Esophagus muscularis mucosa (tissue), 4 donors: ENCODE measurements around the gene WEE1.

Experiments used
- EP300 ChIP-seq: sonication (generic); formaldehyde crosslinking; IDR thresholded peaks from one replicate; pipeline ENCODE4 v1.6.1; 2017; ENCODE audit warnings: antibody characterized with exemption
- POLR2A ChIP-seq: fragments of 450-650 bp; IDR thresholded peaks from one replicate; pipeline ENCODE4 v1.6.1; 2017; ENCODE audit warnings: antibody characterized with exemption, moderate library complexity, mild to moderate bottlenecking, low read depth
- TF ChIP-seq, protein P1 (sequence below), 3 experiments: fragments of 200-600 bp in 2 of 3; fragments of 450-650 bp in 1 of 3; sonication (generic) in 2 of 3; IDR thresholded peaks; one replicate each; pipeline ENCODE4 v1.5.1; 2017 to 2019; ENCODE audit warnings: antibody characterized with exemption in 3 of 3, mild to moderate bottlenecking in 2 of 3, moderate library complexity in 1 of 3

DNA sequence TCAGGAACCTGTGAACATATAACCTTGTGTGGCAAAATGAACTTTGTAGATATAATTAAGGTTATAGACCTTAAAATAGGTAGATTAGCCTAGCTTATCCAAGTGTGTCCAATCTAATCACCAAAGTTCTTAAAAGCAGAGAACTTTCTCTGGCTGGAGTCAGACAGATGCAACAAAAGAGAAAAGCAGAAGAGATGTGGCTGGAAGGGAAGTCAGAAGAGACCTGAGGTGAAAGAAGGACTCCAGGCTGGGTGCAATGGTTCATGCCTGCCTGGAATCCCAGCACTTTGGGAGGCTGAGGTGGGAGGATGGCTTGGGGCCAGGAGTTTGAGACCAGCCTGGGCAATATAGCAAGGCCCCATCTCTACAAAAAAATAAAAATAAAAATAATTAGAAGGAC lies 51.0 kb downstream of the WEE1 start:
- TF ChIP-seq, protein P1, sequence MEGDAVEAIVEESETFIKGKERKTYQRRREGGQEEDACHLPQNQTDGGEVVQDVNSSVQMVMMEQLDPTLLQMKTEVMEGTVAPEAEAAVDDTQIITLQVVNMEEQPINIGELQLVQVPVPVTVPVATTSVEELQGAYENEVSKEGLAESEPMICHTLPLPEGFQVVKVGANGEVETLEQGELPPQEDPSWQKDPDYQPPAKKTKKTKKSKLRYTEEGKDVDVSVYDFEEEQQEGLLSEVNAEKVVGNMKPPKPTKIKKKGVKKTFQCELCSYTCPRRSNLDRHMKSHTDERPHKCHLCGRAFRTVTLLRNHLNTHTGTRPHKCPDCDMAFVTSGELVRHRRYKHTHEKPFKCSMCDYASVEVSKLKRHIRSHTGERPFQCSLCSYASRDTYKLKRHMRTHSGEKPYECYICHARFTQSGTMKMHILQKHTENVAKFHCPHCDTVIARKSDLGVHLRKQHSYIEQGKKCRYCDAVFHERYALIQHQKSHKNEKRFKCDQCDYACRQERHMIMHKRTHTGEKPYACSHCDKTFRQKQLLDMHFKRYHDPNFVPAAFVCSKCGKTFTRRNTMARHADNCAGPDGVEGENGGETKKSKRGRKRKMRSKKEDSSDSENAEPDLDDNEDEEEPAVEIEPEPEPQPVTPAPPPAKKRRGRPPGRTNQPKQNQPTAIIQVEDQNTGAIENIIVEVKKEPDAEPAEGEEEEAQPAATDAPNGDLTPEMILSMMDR (IDR thresholded peaks at IDR 0.05), result no peak
- TF ChIP-seq POLR2A, result no peak
- TF ChIP-seq EP300, result no peak
